ENCODE measurements around the gene ADAMTS9. TPM values are rescaled to one million over a fixed set of nuclear protein-coding genes. Genes with fewer than 3 reads are reported as not detected.

ADAMTS9 gene
- total and polyA plus RNA-seq, 4 donors: 1.2 to 13.8 (median 7.4) TPM

DNA sequence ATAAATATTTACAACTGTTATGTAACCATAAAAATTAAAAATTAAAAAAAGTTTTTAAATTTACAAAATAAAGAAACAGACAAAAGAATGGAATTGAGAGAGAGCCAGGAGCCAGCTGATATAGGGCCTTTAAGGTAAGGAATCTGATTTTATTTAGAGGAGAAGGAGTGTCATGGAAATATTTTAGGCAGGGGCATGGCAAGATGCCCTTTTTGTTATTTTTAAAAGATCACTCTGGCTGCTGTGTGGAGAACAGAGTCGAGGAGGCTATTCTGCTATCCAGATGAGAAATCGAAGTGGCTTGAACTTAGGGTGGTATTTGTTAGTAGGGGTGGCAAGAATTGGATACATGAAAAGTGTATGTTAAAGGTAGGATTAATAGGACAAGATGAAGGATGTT lies 9.1 kb upstream of the ADAMTS9 start:
- no peak overlapping the region for H3K4me3 ChIP-seq (ENCODE audit: low read depth in 1 of 3, low read length in 3 of 3)
- H3K27me3 ChIP-seq (ENCODE audit: control insufficient read depth in 4 of 4, insufficient read depth in 4 of 4, low read length in 3 of 4): no peaks in the 10 kb centered on the region
- no peak overlapping the region for H3K9ac ChIP-seq (ENCODE audit: low read depth in 1 of 2, low read length in 2 of 2)
- DNase-seq (ENCODE audit: low spot score): no peak
- WGBS: 85% methylated on average over 2 of the region's 2 CpGs
- TF ChIP-seq, protein P1, sequence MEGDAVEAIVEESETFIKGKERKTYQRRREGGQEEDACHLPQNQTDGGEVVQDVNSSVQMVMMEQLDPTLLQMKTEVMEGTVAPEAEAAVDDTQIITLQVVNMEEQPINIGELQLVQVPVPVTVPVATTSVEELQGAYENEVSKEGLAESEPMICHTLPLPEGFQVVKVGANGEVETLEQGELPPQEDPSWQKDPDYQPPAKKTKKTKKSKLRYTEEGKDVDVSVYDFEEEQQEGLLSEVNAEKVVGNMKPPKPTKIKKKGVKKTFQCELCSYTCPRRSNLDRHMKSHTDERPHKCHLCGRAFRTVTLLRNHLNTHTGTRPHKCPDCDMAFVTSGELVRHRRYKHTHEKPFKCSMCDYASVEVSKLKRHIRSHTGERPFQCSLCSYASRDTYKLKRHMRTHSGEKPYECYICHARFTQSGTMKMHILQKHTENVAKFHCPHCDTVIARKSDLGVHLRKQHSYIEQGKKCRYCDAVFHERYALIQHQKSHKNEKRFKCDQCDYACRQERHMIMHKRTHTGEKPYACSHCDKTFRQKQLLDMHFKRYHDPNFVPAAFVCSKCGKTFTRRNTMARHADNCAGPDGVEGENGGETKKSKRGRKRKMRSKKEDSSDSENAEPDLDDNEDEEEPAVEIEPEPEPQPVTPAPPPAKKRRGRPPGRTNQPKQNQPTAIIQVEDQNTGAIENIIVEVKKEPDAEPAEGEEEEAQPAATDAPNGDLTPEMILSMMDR (IDR thresholded peaks at IDR 0.05; ENCODE audit: low read depth, low read length, missing input control): no peak
- TF ChIP-seq SP1 (IDR thresholded peaks at IDR 0.05): no peak
- TF ChIP-seq, protein P2, sequence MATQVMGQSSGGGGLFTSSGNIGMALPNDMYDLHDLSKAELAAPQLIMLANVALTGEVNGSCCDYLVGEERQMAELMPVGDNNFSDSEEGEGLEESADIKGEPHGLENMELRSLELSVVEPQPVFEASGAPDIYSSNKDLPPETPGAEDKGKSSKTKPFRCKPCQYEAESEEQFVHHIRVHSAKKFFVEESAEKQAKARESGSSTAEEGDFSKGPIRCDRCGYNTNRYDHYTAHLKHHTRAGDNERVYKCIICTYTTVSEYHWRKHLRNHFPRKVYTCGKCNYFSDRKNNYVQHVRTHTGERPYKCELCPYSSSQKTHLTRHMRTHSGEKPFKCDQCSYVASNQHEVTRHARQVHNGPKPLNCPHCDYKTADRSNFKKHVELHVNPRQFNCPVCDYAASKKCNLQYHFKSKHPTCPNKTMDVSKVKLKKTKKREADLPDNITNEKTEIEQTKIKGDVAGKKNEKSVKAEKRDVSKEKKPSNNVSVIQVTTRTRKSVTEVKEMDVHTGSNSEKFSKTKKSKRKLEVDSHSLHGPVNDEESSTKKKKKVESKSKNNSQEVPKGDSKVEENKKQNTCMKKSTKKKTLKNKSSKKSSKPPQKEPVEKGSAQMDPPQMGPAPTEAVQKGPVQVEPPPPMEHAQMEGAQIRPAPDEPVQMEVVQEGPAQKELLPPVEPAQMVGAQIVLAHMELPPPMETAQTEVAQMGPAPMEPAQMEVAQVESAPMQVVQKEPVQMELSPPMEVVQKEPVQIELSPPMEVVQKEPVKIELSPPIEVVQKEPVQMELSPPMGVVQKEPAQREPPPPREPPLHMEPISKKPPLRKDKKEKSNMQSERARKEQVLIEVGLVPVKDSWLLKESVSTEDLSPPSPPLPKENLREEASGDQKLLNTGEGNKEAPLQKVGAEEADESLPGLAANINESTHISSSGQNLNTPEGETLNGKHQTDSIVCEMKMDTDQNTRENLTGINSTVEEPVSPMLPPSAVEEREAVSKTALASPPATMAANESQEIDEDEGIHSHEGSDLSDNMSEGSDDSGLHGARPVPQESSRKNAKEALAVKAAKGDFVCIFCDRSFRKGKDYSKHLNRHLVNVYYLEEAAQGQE (IDR thresholded peaks at IDR 0.05): no peak
- no peak for TF ChIP-seq FOXA1 (IDR thresholded peaks at IDR 0.05)
- no peak for TF ChIP-seq TAF1 (conservative IDR thresholded peaks at IDR 0.05)
- no peak for TF ChIP-seq MAX (IDR thresholded peaks at IDR 0.05)
- TF ChIP-seq YY1 (IDR thresholded peaks at IDR 0.05): no peak
- TF ChIP-seq NR2F2 (IDR thresholded peaks at IDR 0.05): no peak
- TF ChIP-seq EGR1 (IDR thresholded peaks at IDR 0.05; ENCODE audit: low read depth in 2 of 2): no peak
- TF ChIP-seq ATF3 (IDR thresholded peaks at IDR 0.05): no peak
- no peak for TF ChIP-seq ZBTB33 (IDR thresholded peaks at IDR 0.05)
- no peak for TF ChIP-seq JUND (IDR thresholded peaks at IDR 0.05)
- H3K36me3 ChIP-seq (ENCODE audit: control insufficient read depth in 4 of 4, insufficient read depth in 3 of 4, low read depth in 1 of 4, low read length in 3 of 4): no peaks in the 10 kb centered on the region
- no peaks in the 10 kb centered on the region for H3K4me1 ChIP-seq (ENCODE audit: control insufficient read depth in 4 of 4, insufficient read depth in 4 of 4, low read length in 3 of 4)
- H3K27ac ChIP-seq (ENCODE audit: low read depth in 1 of 2, low read length in 2 of 2): no peak overlapping the region
- H3K9me3 ChIP-seq (ENCODE audit: control insufficient read depth in 4 of 4, low read length in 3 of 4): no peaks in the 10 kb centered on the region

- no peaks in the 10 kb centered on the region for H3K36me3 ChIP-seq (ENCODE audit: control insufficient read depth in 4 of 4, insufficient read depth in 3 of 4, low read depth in 1 of 4, low read length in 3 of 4)
- H3K4me1 ChIP-seq (ENCODE audit: control insufficient read depth in 4 of 4, insufficient read depth in 4 of 4, low read length in 3 of 4): no peaks in the 10 kb centered on the region
- no peak overlapping the region for H3K9ac ChIP-seq (ENCODE audit: low read depth in 1 of 2, low read length in 2 of 2)
- no peaks in the 10 kb centered on the region for H3K27me3 ChIP-seq (ENCODE audit: control insufficient read depth in 4 of 4, insufficient read depth in 4 of 4, low read length in 3 of 4)
- no peak for TF ChIP-seq YY1 (IDR thresholded peaks at IDR 0.05)
- no peak overlapping the region for H3K4me3 ChIP-seq (ENCODE audit: low read depth in 1 of 3, low read length in 3 of 3)
- no peak overlapping the region for H3K27ac ChIP-seq (ENCODE audit: low read depth in 1 of 2, low read length in 2 of 2)
- DNase-seq (ENCODE audit: low spot score): no peak
- no peaks in the 10 kb centered on the region for H3K9me3 ChIP-seq (ENCODE audit: control insufficient read depth in 4 of 4, low read length in 3 of 4)
- 96% methylated on average over 2 of the region's 2 CpGs for WGBS
These were observed 6.3 kb upstream of the ADAMTS9 start for GRCh38 chr3:64694114-64694513.

Measured in liver (tissue), 9 donors.